Nephron progenitor cell (in vitro differentiated cells): ENCODE measurements around the gene PLA2G6.
"Not testable (repeated sequence)": the region's sequence is repeated elsewhere in the genome, so short reads cannot be mapped to it uniquely, and the experiment has no call there.

Source experiments
- DNase-seq: peaks from one replicate; pipeline ENCODE4 v3.0.0; 2021
- H3K27ac Mint-ChIP-seq: 2 replicates; pipeline ENCODE4 v1.8.0; 2021; ENCODE audit warnings: mild to moderate bottlenecking, moderate library complexity, mixed read lengths
- H3K27me3 Mint-ChIP-seq: 2 replicates; pipeline ENCODE4 v1.8.0; 2021; ENCODE audit warnings: mild to moderate bottlenecking, low read depth, mixed read lengths; ENCODE audit not compliant: poor library complexity
- H3K36me3 Mint-ChIP-seq: 2 replicates; pipeline ENCODE4 v1.8.0; 2021; ENCODE audit warnings: low read depth, mixed read lengths
- H3K4me1 Mint-ChIP-seq: 2 replicates; pipeline ENCODE4 v1.8.0; 2021; ENCODE audit warnings: mixed read lengths
- H3K4me3 Mint-ChIP-seq: 2 replicates; pipeline ENCODE4 v1.8.0; 2021; ENCODE audit warnings: mild to moderate bottlenecking, moderate library complexity, mixed read lengths
- H3K9me3 Mint-ChIP-seq: 2 replicates; pipeline ENCODE4 v1.8.0; 2021; ENCODE audit warnings: mild to moderate bottlenecking, moderate library complexity, mixed read lengths
- TF ChIP-seq, protein P1 (sequence below): fragments of 200-600 bp; sonication (generic); IDR thresholded peaks from 2 replicates; pipeline ENCODE4 v1.5.0; 2021; ENCODE audit warnings: antibody characterized with exemption

PLA2G6 gene

DNA sequence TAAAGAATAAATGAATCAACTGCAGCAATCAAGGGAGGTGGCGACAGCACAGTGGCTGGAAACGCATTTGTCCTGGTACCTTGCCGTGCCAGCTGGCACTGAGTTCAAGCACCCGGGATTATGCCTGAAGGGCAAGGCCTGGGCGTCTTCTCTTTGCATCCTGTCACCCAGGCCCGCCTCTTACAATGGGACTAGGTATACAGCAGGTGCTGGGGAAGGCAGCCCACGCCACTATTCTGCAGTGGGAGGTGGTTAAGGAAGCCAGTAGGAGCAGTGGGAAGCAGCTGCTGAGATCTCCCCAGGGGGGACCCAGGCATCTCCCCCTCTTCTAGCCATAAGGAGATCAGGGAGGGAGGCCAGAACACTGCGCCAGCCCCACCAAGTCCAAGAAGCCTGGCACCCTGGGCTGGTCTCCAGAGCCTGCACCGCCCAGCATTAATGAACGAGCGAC, 55.9 kb downstream of the PLA2G6 start:
- H3K36me3 Mint-ChIP-seq: no peaks in the 10 kb centered on the region
- no peak overlapping the region for H3K4me3 Mint-ChIP-seq
- no peak for DNase-seq
- H3K27me3 Mint-ChIP-seq: no peaks in the 10 kb centered on the region
- H3K4me1 Mint-ChIP-seq: peaks cover 18% of the 10 kb centered on the region
- H3K9me3 Mint-ChIP-seq: no peaks in the 10 kb centered on the region
- TF ChIP-seq, protein P1, sequence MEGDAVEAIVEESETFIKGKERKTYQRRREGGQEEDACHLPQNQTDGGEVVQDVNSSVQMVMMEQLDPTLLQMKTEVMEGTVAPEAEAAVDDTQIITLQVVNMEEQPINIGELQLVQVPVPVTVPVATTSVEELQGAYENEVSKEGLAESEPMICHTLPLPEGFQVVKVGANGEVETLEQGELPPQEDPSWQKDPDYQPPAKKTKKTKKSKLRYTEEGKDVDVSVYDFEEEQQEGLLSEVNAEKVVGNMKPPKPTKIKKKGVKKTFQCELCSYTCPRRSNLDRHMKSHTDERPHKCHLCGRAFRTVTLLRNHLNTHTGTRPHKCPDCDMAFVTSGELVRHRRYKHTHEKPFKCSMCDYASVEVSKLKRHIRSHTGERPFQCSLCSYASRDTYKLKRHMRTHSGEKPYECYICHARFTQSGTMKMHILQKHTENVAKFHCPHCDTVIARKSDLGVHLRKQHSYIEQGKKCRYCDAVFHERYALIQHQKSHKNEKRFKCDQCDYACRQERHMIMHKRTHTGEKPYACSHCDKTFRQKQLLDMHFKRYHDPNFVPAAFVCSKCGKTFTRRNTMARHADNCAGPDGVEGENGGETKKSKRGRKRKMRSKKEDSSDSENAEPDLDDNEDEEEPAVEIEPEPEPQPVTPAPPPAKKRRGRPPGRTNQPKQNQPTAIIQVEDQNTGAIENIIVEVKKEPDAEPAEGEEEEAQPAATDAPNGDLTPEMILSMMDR: no peak
- no peak overlapping the region for H3K27ac Mint-ChIP-seq

DNA sequence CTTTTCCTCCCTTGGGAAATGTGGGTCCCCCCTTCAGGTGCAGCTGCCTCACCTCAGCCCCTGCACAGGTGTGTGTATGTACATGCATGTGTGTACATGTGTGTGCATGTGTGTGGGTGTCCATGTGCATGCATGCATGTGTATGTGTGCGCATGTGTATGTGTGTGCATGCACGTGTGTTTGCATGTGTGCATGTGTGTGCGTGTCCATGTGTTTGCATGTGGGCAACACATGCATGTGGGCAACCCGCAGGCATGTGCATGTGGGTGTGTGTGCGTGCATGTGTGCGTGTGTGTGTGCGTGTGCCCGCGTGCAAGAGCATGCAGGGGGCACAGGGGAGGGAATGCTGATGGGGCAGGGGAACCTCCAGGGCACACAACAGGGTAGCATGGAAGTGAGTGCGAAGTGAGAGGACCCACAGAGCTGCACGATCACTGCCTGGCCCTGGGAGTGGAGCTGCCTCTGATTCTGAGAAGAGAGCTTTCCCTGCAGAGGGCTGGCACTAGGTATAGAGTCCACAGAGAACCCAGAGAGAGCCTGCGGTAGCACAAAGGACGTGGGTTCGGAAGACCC, 56.5 kb downstream of the PLA2G6 start:
- H3K9me3 Mint-ChIP-seq: no peaks in the 10 kb centered on the region
- no peak overlapping the region for H3K27ac Mint-ChIP-seq
- TF ChIP-seq, protein P1: no peak
- DNase-seq: no peak
- peaks cover 18% of the 10 kb centered on the region for H3K4me1 Mint-ChIP-seq
- H3K27me3 Mint-ChIP-seq: no peaks in the 10 kb centered on the region
- H3K36me3 Mint-ChIP-seq: no peaks in the 10 kb centered on the region
- H3K4me3 Mint-ChIP-seq: no peak overlapping the region

DNA sequence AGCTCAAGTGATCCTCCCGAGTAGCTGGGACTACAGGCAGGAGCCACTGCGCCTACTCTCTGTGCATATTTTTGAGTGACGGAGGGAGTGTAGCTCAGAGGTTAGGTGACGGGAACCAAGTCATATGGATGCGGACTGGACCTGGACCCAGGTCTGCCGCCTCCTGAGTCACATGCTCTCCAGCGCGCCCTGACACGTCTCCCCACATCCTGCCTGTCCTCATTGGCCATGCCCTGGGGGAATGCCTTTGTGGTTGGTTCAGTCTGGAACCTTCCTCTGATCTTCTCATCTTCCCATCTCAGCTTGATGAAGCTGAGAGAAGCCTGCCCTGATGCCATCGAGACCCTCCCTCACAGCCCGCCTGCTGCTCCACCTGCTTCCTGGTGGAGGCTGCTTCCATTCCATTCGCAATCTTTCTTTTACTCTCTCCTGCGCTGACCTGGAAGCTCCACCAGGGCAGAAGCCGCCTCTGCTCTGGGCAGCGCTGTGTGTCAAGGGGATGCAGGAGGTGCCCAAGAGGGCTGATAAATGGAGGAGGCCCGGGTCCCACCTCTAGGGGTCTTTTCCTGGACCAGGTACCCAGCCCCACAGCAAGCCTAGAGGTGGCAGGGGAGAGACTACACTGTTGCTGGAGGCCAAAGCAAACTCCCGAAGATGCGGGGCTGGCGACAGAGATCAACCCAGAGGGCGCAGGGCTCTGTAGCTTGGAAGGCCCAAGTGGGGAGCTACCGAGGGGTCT, 57.2 kb downstream of the PLA2G6 start:
- Mint-ChIP-seq H3K36me3 (no peaks in the 10 kb centered on the region), H3K4me3 (no peak overlapping the region), H3K27me3 (no peaks in the 10 kb centered on the region), H3K9me3 (no peaks in the 10 kb centered on the region), H3K27ac (peak overlapping the region; percentile 15), H3K4me1 (peaks cover 18% of the 10 kb centered on the region)
- DNase-seq: no peak
- TF ChIP-seq, protein P1: no peak

DNA sequence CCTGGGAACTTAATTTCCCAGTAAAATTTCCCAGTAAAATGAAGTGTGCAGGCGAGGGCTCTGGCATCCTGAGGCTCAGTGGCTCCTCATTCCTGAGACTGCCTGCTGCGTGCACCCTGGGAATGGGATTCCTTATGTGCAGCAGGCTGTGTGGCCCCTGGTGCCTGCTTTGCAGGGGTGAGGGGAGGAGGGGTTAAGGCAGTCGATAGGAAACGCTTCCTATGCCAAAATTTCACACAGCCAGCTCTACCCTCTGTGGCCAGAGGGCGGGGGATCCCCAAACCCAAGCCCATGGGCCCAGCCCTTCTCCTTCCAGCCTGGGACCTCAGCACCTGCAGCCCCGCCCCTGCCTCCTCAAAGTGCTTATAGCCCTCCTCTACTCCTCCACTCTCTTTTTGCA, 59.0 kb downstream of the PLA2G6 start:
- H3K4me3 Mint-ChIP-seq: no peak overlapping the region
- no peak overlapping the region for H3K27ac Mint-ChIP-seq
- peaks cover 18% of the 10 kb centered on the region for H3K4me1 Mint-ChIP-seq
- H3K27me3 Mint-ChIP-seq: no peaks in the 10 kb centered on the region
- H3K9me3 Mint-ChIP-seq: no peaks in the 10 kb centered on the region
- TF ChIP-seq, protein P1: no peak
- DNase-seq: no peak
- no peaks in the 10 kb centered on the region for H3K36me3 Mint-ChIP-seq

DNA sequence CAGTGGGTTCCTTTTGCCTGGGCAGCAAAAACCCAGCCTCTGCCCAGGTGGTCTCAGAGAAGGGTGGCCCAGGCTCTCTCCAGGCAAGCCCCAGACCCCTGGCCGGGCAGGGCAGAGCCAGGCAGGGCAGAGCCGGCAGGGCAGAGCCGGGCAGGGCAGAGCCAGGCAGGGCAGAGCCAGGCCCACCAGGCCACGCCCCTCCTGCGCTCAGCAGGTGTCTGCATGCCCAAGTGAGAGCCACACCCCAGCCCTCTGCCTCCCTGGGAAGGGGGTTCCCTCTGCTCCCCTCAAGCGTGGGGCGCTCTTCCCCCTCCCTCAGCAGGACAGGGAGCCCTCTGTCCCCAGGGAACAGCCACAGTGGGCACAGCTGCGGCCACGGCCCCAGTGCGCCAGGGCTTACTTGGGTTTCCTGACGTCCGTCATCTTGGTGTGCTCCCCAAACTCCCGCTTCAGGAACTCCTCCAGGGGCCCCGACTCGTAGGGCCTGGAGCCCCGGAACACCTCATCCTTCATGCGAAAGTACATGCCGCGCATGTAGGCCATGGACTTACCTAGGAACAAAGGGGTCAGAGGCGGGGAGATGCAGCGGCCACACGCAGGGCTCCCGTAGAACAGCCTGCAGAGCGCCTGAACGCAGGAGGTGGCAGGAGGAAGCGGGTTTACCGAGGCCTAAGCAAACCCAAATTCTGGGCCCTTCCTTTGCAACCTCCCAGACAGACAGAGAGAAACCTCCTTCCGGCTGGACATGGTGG, 61.1 kb downstream of the PLA2G6 start:
- TF ChIP-seq, protein P1: no peak
- H3K4me1 Mint-ChIP-seq: peaks cover 6% of the 10 kb centered on the region
- H3K27me3 Mint-ChIP-seq: no peaks in the 10 kb centered on the region
- H3K36me3 Mint-ChIP-seq: no peaks in the 10 kb centered on the region
- no peak overlapping the region for H3K4me3 Mint-ChIP-seq
- no peaks in the 10 kb centered on the region for H3K9me3 Mint-ChIP-seq
- H3K27ac Mint-ChIP-seq: no peak overlapping the region
- DNase-seq: no peak

DNA sequence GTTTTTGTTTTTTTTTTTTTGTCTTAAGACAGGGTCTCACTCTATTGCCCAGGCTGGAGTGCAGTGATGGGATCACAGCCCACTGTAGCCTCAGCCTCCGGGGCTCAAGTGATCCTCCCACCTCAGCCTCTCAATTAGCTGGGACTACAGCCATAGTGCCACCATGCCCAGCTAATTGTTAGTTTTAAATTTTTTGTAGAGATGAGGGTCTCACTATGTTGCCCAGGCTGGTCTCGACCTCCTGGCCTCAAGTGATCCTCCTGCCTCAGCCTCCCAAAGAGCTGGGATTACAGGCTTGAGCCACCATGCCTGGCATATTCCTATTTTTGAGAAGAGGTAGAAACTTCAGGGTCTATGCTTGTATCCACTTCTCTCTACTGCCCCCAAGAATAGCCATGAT, 62.9 kb downstream of the PLA2G6 start:
- not testable (repeated sequence) for H3K4me3 Mint-ChIP-seq, H3K9me3 Mint-ChIP-seq, H3K27ac Mint-ChIP-seq, H3K36me3 Mint-ChIP-seq, DNase-seq, H3K27me3 Mint-ChIP-seq, H3K4me1 Mint-ChIP-seq
